NCI-H2107 treated with DMSO at 0.1 percent for 48 hours (cell line): ENCODE data around the gene CYP8B1.
"Not testable (repeated sequence)": the region's sequence is repeated elsewhere in the genome, so short reads cannot be mapped to it uniquely, and the experiment has no call there.

Source experiments
- DNase-seq: peaks from one replicate; lab custom pipeline; 2025; ENCODE audit not compliant: unreplicated experiment; lab: John Stamatoyannopoulos, UW

CYP8B1 gene

GRCh38 chr3:42886294-42886822 is 10.7 kb upstream of the CYP8B1 start:
- no peak for DNase-seq

GRCh38 chr3:42884324-42884723 is 8.6 kb upstream of the CYP8B1 start:
- DNase-seq = no peak

- not testable (repeated sequence) for DNase-seq
These were observed 7.7 kb upstream of the CYP8B1 start for GRCh38 chr3:42883251-42883930.

- DNase-seq = no peak
These were observed 5.1 kb upstream of the CYP8B1 start for GRCh38 chr3:42880601-42881451.

- no peak for DNase-seq
These were observed 4.5 kb upstream of the CYP8B1 start for GRCh38 chr3:42880183-42880582.

- no peak for DNase-seq
These were observed 2.2 kb upstream of the CYP8B1 start for GRCh38 chr3:42877881-42878280.

- DNase-seq = no peak
These were observed 1.5 kb upstream of the CYP8B1 start for GRCh38 chr3:42876940-42877720.

- DNase-seq = no peak
These were observed 722 bp upstream of the CYP8B1 start for GRCh38 chr3:42876401-42876800.

- no peak for DNase-seq
These were observed 930 bp downstream of the CYP8B1 start for GRCh38 chr3:42874749-42875148.

GRCh38 chr3:42873221-42873982 is 2.3 kb downstream of the CYP8B1 start:
- no peak for DNase-seq

- no peak for DNase-seq
These were observed 3.0 kb downstream of the CYP8B1 start for GRCh38 chr3:42872718-42873117.

- DNase-seq = no peak
These were observed 4.0 kb downstream of the CYP8B1 start for GRCh38 chr3:42871592-42872196.

GRCh38 chr3:42868841-42869240 is 6.8 kb downstream of the CYP8B1 start:
- no peak for DNase-seq

GRCh38 chr3:42867138-42867537 is 8.5 kb downstream of the CYP8B1 start:
- no peak for DNase-seq

- no peak for DNase-seq
These were observed 10.4 kb downstream of the CYP8B1 start for GRCh38 chr3:42865256-42865655.

GRCh38 chr3:42864321-42864950 is 11.2 kb downstream of the CYP8B1 start:
- DNase-seq = no peak

- DNase-seq = no peak
These were observed 19.1 kb downstream of the CYP8B1 start for GRCh38 chr3:42856544-42856943.

- DNase-seq = no peak
These were observed 19.9 kb downstream of the CYP8B1 start for GRCh38 chr3:42855547-42856380.

- DNase-seq = no peak
These were observed 20.5 kb downstream of the CYP8B1 start for GRCh38 chr3:42855219-42855546.
